ENCODE data around the gene CARF. TPM values are rescaled to one million over a fixed set of nuclear protein-coding genes. Genes with fewer than 3 reads are reported as not detected.

CARF gene
- total and polyA plus RNA-seq, 2 of the 13 experiments (the other 11 are each of a cell fraction or from before 2014, with no cell fraction given): 3.0 to 5.4 TPM

DNA sequence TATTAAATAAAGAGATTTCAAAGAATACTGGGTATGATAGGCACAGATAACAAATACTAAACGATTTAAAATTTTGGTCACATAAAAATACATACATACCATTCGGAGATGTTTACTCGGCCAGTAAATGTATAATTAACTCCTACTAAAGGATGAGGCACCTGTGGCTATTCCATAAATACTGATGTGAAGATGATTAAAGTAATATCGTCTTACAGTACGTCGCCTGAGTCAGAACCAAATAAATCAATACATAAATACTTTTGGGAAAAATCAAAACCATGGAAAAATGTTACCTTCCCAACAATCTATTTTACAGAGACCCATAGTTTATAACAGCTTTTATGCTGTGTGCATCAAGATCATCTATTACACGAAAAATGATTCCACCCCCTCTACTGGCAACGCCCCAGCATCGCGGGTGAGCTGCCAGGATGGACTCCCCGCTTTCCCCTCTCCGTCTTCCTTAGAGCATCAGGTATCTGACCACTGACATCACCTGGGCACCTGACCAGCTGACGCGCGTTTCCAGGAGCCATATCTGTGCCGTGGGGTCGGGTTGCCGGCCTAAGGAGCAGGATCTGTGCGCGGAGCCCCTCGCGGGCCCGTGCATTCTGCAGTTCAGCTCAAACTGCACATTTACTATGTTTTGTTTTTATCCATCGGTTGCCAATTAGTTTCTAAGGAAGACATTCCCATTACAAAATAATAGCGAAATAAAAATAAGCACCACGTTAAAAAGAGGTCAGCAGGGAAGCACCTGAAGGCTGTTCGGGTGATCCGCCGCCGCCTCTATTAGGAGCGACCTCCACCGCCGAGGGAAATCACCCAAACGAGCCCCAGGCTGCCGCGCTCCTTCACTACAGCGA is 41.4 kb upstream of the CARF start (continued):
- TF ChIP-seq, protein P1, sequence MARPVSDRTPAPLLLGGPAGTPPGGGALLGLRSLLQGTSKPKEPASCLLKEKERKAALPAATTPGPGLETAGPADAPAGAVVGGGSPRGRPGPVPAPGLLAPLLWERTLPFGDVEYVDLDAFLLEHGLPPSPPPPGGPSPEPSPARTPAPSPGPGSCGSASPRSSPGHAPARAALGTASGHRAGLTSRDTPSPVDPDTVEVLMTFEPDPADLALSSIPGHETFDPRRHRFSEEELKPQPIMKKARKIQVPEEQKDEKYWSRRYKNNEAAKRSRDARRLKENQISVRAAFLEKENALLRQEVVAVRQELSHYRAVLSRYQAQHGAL (CRISPR knock-in tag; IDR thresholded peaks at IDR 0.05; ENCODE audit: not compliant biosample characterization): no peak
- TF ChIP-seq, protein P2, sequence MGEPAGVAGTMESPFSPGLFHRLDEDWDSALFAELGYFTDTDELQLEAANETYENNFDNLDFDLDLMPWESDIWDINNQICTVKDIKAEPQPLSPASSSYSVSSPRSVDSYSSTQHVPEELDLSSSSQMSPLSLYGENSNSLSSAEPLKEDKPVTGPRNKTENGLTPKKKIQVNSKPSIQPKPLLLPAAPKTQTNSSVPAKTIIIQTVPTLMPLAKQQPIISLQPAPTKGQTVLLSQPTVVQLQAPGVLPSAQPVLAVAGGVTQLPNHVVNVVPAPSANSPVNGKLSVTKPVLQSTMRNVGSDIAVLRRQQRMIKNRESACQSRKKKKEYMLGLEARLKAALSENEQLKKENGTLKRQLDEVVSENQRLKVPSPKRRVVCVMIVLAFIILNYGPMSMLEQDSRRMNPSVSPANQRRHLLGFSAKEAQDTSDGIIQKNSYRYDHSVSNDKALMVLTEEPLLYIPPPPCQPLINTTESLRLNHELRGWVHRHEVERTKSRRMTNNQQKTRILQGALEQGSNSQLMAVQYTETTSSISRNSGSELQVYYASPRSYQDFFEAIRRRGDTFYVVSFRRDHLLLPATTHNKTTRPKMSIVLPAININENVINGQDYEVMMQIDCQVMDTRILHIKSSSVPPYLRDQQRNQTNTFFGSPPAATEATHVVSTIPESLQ (CRISPR knock-in tag; conservative IDR thresholded peaks at IDR 0.05): 0 out of 2 replicates have a peak, but pooled peaks have one; percentile 21
- TF ChIP-seq ZNF12 (CRISPR knock-in tag; IDR thresholded peaks at IDR 0.05) (no peak), BHLHE40 (IDR thresholded peaks at IDR 0.05; ENCODE audit: low read length) (peak; percentile 4; the same call in 1 of the 2 replicates), TCF7L2 (IDR thresholded peaks at IDR 0.05; ENCODE audit: low read depth, low read length) (no peak), HNF4G (IDR thresholded peaks at IDR 0.05; ENCODE audit: borderline replicate concordance, low read depth, low read length) (no peak), HNF4G (CRISPR knock-in tag; IDR thresholded peaks at IDR 0.05; ENCODE audit: borderline replicate concordance, low read depth) (no peak), ZNF205 (CRISPR knock-in tag; IDR thresholded peaks at IDR 0.05) (no peak), NR2F1 (CRISPR knock-in tag; IDR thresholded peaks at IDR 0.05) (no peak), ZNF672 (CRISPR knock-in tag; IDR thresholded peaks at IDR 0.05) (no peak), FOXP1 (IDR thresholded peaks at IDR 0.05) (no peak), FOXP1 (CRISPR knock-in tag; IDR thresholded peaks at IDR 0.05) (no peak), ZNF383 (CRISPR knock-in tag; IDR thresholded peaks at IDR 0.05; ENCODE audit: borderline replicate concordance) (no peak), SAP130 (CRISPR knock-in tag; IDR thresholded peaks at IDR 0.05; ENCODE audit: low read depth) (peak; percentile 11; the same call in 1 of the 2 replicates), ZNF883 (CRISPR knock-in tag; IDR thresholded peaks at IDR 0.05; ENCODE audit: not compliant biosample characterization) (no peak), MIXL1 (CRISPR knock-in tag; IDR thresholded peaks at IDR 0.05) (no peak), ZNF546 (CRISPR knock-in tag; conservative IDR thresholded peaks at IDR 0.05) (no peak; the same call in 1 of the 2 replicates)
- TF ChIP-seq, protein P3, sequence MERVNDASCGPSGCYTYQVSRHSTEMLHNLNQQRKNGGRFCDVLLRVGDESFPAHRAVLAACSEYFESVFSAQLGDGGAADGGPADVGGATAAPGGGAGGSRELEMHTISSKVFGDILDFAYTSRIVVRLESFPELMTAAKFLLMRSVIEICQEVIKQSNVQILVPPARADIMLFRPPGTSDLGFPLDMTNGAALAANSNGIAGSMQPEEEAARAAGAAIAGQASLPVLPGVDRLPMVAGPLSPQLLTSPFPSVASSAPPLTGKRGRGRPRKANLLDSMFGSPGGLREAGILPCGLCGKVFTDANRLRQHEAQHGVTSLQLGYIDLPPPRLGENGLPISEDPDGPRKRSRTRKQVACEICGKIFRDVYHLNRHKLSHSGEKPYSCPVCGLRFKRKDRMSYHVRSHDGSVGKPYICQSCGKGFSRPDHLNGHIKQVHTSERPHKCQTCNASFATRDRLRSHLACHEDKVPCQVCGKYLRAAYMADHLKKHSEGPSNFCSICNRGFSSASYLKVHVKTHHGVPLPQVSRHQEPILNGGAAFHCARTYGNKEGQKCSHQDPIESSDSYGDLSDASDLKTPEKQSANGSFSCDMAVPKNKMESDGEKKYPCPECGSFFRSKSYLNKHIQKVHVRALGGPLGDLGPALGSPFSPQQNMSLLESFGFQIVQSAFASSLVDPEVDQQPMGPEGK (CRISPR knock-in tag; IDR thresholded peaks at IDR 0.05): peak; percentile 34; the same call in 1 of the 2 replicates
- TF ChIP-seq, protein P4, sequence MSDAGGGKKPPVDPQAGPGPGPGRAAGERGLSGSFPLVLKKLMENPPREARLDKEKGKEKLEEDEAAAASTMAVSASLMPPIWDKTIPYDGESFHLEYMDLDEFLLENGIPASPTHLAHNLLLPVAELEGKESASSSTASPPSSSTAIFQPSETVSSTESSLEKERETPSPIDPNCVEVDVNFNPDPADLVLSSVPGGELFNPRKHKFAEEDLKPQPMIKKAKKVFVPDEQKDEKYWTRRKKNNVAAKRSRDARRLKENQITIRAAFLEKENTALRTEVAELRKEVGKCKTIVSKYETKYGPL (CRISPR knock-in tag; IDR thresholded peaks at IDR 0.05): no peak
- TF ChIP-seq, protein P5, sequence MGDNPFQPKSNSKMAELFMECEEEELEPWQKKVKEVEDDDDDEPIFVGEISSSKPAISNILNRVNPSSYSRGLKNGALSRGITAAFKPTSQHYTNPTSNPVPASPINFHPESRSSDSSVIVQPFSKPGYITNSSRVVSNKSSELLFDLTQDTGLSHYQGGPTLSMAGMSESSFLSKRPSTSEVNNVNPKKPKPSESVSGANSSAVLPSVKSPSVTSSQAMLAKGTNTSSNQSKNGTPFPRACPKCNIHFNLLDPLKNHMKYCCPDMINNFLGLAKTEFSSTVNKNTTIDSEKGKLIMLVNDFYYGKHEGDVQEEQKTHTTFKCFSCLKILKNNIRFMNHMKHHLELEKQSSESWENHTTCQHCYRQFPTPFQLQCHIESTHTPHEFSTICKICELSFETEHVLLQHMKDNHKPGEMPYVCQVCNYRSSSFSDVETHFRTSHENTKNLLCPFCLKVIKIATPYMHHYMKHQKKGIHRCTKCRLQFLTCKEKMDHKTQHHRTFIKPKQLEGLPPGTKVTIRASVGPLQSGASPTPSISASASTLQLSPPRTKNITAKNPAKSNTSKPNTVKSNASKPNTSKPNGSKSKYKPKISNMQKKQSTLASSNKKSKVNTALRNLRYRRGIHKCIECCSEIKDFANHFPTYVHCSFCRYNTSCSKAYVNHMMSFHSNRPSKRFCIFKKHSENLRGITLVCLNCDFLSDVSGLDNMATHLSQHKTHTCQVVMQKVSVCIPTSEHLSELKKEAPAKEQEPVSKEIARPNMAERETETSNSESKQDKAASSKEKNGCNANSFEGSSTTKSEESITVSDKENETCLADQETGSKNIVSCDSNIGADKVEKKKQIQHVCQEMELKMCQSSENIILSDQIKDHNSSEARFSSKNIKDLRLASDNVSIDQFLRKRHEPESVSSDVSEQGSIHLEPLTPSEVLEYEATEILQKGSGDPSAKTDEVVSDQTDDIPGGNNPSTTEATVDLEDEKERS (CRISPR knock-in tag; IDR thresholded peaks at IDR 0.05): peak; percentile 59; the same call in 1 of the 2 replicates

Measured in HepG2 (cell line).